NB4 (cell line): Measurements from ENCODE around the gene PPP1R1B.

Source experiments
- CTCF ChIP-seq: IDR thresholded peaks from one replicate; pipeline ENCODE4 v1.5.1; 2012; ENCODE audit warnings: low read depth, low read length
- POLR2A ChIP-seq: IDR thresholded peaks from 2 replicates; pipeline ENCODE4 v1.6.1; 2011; ENCODE audit warnings: mild to moderate bottlenecking; ENCODE audit not compliant: insufficient read length; ENCODE audit errors: extremely low read depth

DNA sequence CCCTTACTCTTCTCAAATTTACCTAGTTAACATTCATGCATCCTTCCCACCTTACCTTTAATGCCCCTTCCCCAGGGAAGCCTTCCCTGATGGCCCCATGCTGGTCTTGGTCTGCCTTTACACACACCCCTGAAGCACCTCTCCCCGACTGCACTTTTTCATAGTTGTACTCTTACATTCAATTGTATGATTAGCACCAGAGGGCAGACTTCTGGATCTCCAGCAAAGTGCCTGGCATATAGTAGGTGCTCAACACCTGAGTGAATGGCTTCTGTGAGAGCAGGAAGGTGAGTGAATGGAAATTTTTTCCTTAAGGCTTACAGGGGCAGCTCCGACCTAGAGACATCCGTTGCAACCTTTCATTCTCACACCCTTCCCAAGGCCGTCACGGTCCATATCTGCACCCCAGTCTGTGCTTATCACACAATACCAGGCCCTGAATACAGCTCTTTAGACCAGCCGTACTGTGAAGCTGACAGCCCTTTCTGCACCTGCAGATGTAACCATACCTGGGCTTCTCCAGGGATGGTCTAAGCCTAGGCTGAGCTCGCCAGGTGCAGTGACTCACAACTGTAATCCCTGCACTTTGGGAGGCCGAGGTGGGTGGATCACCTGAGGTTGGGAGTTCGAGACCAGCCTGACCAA lies 56.7 kb downstream of the PPP1R1B start:
- no peak for TF ChIP-seq CTCF
- TF ChIP-seq POLR2A, result no peak
